ENCODE results near the gene CACNA1C. TPM values are rescaled to one million over a fixed set of nuclear protein-coding genes. Genes with fewer than 3 reads are reported as not detected.

CACNA1C gene
- total RNA-seq, 1 experiment from 2014 or later, result 1.1 TPM

- Histone ChIP-seq H3K14ac (ENCODE audit: insufficient read depth, low read length) (no peak overlapping the region), H2BK120ac (ENCODE audit: low read depth, low read length, poor library complexity, severe bottlenecking) (no peak overlapping the region), H2BK5ac (ENCODE audit: insufficient read length, low read length) (no peak overlapping the region), H2BK15ac (ENCODE audit: low read depth, low read length) (no peak overlapping the region), H4K8ac (replicated peaks; ENCODE audit: insufficient read length, low read depth, low read length) (no peak overlapping the region), H3T11ph (ENCODE audit: low read length) (no peak overlapping the region), H3K9me3 (ENCODE audit: control insufficient read depth, low read depth, low read length) (no peaks in the 10 kb centered on the region), H3K4ac (ENCODE audit: low read depth, low read length) (no peak overlapping the region), H4K91ac (ENCODE audit: insufficient read length, low read depth, low read length) (no peak overlapping the region), H3K4me2 (ENCODE audit: insufficient read depth, insufficient read length, low read length) (no peak overlapping the region), H4K5ac (ENCODE audit: insufficient read length, low read depth, low read length) (no peak overlapping the region), H3K9ac (ENCODE audit: extremely low read depth, insufficient read length, low read length) (no peak overlapping the region), H3K18ac (ENCODE audit: insufficient read length, low read depth, low read length) (no peak overlapping the region), H2BK20ac (ENCODE audit: low read depth, low read length, poor library complexity, severe bottlenecking) (no peak overlapping the region), H2BK12ac (ENCODE audit: insufficient read length, low read depth, low read length) (no peak overlapping the region), H4K20me1 (ENCODE audit: control insufficient read depth, insufficient read depth, insufficient read length) (no peaks in the 10 kb centered on the region), H3K4me1 (ENCODE audit: insufficient read depth, low read length) (no peaks in the 10 kb centered on the region), H2AFZ (ENCODE audit: low read length) (no peak overlapping the region), H3K23me2 (ENCODE audit: insufficient read length, low read depth, low read length, poor library complexity, severe bottlenecking) (no peaks in the 10 kb centered on the region), H3K27me3 (ENCODE audit: insufficient read depth, low read length) (no peaks in the 10 kb centered on the region), H3K56ac (ENCODE audit: insufficient read length, low read depth, low read length) (no peak overlapping the region), H3K79me2 (ENCODE audit: insufficient read depth, low read length) (no peaks in the 10 kb centered on the region), H3K79me1 (ENCODE audit: insufficient read depth, low read depth, low read length, poor library complexity, severe bottlenecking) (no peaks in the 10 kb centered on the region), H3K23ac (ENCODE audit: insufficient read length, low read depth, low read length) (no peak overlapping the region), H3K27ac (ENCODE audit: insufficient read length, low read depth, low read length) (no peak overlapping the region), H2AK5ac (ENCODE audit: insufficient read length, low read length) (no peak overlapping the region)
- no peaks in the 10 kb centered on the region; a peak in 1 of 4 replicates for H3K4me1 Mint-ChIP-seq
- H3K36me3 Mint-ChIP-seq (ENCODE audit: insufficient read depth in 1 of 3, low read depth in 3 of 3), result no peaks in the 10 kb centered on the region
- H3K4me3 Mint-ChIP-seq, result no peak overlapping the region
- no peak for TF ChIP-seq CTCF (conservative IDR thresholded peaks at IDR 0.05)
- no peaks in the 10 kb centered on the region for H3K9me3 Mint-ChIP-seq
- DNase-seq, result no peak
- WGBS (ENCODE audit: extremely low coverage, insufficient read length, low lambda C conversion rate), result no CpG with 5 or more reads among the region's 31 CpGs
- no peak overlapping the region for H3K27ac Mint-ChIP-seq
- no peaks in the 10 kb centered on the region for H3K27me3 Mint-ChIP-seq (ENCODE audit: low read depth)
These were observed 62.5 kb downstream of the CACNA1C start for GRCh38 chr12:2115101-2115845.

All from H9 (cell line).